Type B pancreatic cell (in vitro differentiated cells): Measurements from ENCODE around the gene STH. TPM values are rescaled to one million over a fixed set of nuclear protein-coding genes. Genes with fewer than 3 reads are reported as not detected.

Experiments
- DNase-seq: peaks from one replicate; pipeline ENCODE4 v3.0.0; 2021; ENCODE audit warnings: mixed read lengths; ENCODE audit not compliant: unreplicated experiment; ENCODE audit errors: extremely low spot score
- H3K27ac Mint-ChIP-seq: 2 replicates; pipeline ENCODE4 v1.8.0; 2021; ENCODE audit warnings: mild to moderate bottlenecking, mixed read lengths
- H3K27me3 Mint-ChIP-seq: 2 replicates; pipeline ENCODE4 v1.8.0; 2021; ENCODE audit warnings: mixed read lengths
- H3K36me3 Mint-ChIP-seq: 2 replicates; pipeline ENCODE4 v1.8.0; 2021; ENCODE audit warnings: mixed read lengths
- H3K4me1 Mint-ChIP-seq: one replicate; pipeline ENCODE4 v1.8.0; 2021; ENCODE audit warnings: mixed read lengths; ENCODE audit not compliant: unreplicated experiment
- H3K4me3 Mint-ChIP-seq: 2 replicates; pipeline ENCODE4 v1.8.0; 2021; ENCODE audit warnings: mild to moderate bottlenecking, mixed read lengths
- H3K9me3 Mint-ChIP-seq: 2 replicates; pipeline ENCODE4 v1.8.0; 2021; ENCODE audit warnings: mixed read lengths
- total RNA-seq: library from RNA; stranded (reverse); gene quantifications from 2 replicates; pipeline ENCODE4 v1.2.1, GENCODE V29; 2021; ENCODE audit warnings: low replicate concordance
- TF ChIP-seq, protein P1 (sequence below): fragments of 200-600 bp; sonication (generic); conservative IDR thresholded peaks from 2 replicates; pipeline ENCODE4 v1.5.0; 2021; ENCODE audit warnings: antibody characterized with exemption, mild to moderate bottlenecking

STH gene
- total RNA-seq, 1 donor from 2014 or later = not detected

DNA sequence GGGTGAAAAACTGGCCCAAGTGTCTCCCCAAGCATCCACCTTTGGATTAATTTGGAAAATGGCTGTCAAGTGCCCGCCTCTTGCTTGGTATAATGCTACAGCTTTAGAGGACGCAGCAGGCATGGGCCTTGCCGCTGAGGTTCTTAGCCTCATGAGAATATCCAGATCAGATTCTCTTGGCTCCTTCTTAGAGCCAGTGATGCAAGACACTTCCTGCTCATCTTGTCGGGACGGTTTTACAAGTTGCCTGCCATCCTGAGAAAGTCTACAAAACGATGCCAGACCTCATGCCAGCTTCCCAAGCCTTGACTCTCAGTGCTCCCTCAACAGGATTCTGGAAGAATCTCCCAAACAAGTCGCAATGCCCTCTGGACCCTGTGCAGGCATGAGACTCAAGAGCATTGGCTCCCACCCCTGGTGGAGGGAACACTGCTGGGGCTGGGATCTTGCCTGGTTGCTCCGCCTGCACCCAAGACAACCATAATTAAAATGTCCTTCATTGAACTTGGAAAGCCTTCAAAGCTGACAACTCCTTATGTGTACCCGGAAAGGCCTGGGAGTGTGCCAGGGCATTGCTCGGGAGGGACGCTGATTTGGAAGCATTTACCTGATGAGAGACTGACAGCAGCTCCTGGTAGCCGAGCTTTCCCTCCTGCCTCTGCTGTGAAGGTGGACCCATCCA lies 25.8 kb upstream of the STH start:
- Mint-ChIP-seq H3K9me3 (no peaks in the 10 kb centered on the region), H3K36me3 (no peaks in the 10 kb centered on the region), H3K4me1 (no peaks in the 10 kb centered on the region), H3K4me3 (no peak overlapping the region), H3K27ac (no peak overlapping the region), H3K27me3 (peaks cover 10% of the 10 kb centered on the region)
- TF ChIP-seq, protein P1, sequence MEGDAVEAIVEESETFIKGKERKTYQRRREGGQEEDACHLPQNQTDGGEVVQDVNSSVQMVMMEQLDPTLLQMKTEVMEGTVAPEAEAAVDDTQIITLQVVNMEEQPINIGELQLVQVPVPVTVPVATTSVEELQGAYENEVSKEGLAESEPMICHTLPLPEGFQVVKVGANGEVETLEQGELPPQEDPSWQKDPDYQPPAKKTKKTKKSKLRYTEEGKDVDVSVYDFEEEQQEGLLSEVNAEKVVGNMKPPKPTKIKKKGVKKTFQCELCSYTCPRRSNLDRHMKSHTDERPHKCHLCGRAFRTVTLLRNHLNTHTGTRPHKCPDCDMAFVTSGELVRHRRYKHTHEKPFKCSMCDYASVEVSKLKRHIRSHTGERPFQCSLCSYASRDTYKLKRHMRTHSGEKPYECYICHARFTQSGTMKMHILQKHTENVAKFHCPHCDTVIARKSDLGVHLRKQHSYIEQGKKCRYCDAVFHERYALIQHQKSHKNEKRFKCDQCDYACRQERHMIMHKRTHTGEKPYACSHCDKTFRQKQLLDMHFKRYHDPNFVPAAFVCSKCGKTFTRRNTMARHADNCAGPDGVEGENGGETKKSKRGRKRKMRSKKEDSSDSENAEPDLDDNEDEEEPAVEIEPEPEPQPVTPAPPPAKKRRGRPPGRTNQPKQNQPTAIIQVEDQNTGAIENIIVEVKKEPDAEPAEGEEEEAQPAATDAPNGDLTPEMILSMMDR = no peak
- DNase-seq = no peak

DNA sequence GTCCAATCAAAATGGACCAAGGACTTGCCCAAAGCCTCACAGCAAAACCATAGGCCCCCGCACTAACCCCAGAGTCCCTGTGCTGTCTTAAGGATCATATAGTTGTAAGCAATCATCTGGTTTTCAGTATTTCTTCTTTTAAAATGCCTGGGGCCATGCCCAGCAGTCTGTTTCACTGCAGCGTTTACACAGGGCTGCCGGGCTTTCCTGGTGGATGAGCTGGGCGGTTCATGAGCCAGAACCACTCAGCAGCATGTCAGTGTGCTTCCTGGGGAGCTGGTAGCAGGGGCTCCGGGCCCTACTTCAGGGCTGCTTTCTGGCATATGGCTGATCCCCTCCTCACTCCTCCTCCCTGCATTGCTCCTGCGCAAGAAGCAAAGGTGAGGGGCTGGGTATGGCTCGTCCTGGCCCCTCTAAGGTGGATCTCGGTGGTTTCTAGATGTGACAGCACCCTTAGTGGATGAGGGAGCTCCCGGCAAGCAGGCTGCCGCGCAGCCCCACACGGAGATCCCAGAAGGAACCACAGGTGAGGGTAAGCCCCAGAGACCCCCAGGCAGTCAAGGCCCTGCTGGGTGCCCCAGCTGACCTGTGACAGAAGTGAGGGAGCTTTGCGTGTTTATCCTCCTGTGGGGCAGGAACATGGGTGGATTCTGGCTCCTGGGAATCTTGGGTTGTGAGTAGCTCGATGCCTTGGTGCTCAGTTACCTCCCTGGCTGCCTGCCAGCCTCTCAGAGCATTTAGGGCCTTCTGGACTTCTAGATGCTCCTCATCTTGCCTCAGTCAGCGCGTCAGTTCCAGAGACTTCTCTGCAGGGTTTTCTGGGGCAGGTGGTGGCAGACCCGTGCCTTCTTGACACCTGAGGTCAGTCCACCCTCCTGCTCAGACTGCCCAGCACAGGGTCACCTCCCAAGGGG lies 24.8 kb upstream of the STH start:
- no peak overlapping the region for H3K27ac Mint-ChIP-seq

DNA sequence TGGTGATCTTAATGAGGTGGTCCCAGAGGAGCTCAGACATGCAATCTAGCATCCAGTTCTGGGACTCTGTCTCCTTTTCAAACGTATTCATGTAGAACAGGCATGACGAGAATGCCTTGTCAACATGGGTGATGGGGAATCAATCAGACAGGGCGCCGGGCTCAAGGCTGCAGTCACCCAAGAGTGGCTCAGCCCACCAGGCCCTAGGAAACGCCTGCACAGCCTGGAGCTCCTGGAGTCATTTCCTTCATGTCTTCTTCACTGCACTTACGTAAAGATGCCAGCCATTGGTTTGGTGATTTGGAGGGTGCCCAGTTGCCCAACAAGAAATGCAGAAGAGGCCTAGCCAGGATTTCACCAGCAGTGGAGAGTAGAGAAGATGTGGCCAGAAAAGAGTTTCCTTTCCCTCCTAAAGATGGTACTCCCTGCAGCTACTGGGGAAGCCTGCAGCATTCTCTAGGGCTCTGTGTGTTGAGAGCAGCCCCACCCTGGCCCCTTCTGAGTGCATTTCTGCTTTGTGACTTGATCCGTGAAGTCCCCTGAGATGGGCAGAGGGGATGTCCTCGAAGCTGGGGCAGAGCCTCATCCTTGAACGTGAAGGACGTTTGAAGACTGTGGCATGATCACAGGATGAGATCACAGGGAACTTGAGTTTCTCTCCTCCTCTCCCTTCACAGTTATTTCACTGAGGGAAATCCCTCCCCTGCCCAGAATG lies 24.0 kb upstream of the STH start:
- no peaks in the 10 kb centered on the region for H3K9me3 Mint-ChIP-seq

More for the DNA sequence above, 24.8 kb upstream of the STH start:
- peaks cover under 1% of the 10 kb centered on the region for H3K4me1 Mint-ChIP-seq
- H3K27me3 Mint-ChIP-seq = peaks cover 10% of the 10 kb centered on the region
- DNase-seq = no peak
- H3K9me3 Mint-ChIP-seq = no peaks in the 10 kb centered on the region
- no peak overlapping the region for H3K4me3 Mint-ChIP-seq
- TF ChIP-seq, protein P1 = no peak
- H3K36me3 Mint-ChIP-seq = no peaks in the 10 kb centered on the region

DNA sequence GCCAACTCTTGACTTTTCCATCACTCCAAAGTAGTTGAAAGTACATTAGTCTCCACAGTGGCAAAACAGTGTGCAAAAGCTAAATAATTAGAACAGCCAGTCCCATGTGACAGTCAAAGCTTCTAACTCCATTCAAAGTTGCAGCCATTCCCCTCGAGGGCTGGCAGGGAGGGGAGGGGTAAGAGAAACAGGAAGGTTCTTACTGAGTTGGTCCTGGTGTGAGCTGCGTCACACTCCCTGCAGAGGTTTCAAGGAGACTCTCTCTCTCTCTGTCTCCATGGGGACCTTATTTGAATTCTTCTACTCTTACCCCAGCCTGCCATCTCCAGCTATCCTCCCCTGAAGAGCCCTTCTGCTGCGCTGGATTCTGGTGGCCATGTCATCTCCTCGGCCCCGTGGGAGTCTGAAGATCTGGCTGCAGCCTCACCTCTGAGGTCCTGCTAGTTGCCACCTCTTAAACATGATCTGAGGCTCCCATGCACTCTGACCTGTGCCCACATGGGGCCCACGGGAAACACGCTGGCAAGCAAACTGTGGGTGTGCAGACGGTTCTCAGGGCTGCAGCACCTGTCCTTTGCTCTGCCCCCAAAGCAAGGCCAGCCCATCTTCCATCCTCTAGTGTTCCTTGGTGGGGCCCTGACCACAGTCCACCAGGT lies 23.3 kb upstream of the STH start:
- TF ChIP-seq, protein P1 = no peak
- Mint-ChIP-seq H3K9me3 (no peaks in the 10 kb centered on the region), H3K27ac (no peak overlapping the region), H3K4me1 (peaks cover 6% of the 10 kb centered on the region), H3K36me3 (no peaks in the 10 kb centered on the region), H3K27me3 (peaks cover 4% of the 10 kb centered on the region), H3K4me3 (no peak overlapping the region)
- no peak for DNase-seq

More for the DNA sequence above, 24.0 kb upstream of the STH start:
- Mint-ChIP-seq H3K4me1 (peaks cover 6% of the 10 kb centered on the region), H3K27ac (no peak overlapping the region), H3K27me3 (peaks cover 4% of the 10 kb centered on the region), H3K4me3 (no peak overlapping the region), H3K36me3 (no peaks in the 10 kb centered on the region)
- TF ChIP-seq, protein P1 = no peak
- DNase-seq = no peak

DNA sequence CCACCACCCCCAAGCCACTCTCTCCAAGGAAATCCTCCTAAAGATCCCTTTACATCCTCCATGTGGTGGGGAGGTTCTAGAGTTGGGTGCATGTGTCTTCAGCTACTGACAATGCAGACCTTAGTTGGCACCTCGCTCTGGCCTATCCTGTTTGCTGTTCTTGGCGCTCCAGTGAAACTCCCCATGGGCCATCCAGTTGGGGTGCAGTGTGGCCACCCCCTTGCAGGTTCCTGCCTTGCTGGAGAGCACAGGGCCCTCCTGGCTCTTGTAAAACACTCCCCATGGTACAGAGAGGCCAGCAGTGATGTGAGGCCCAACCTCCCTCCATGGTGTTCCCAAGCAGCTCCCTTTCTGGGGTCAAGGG lies 22.7 kb upstream of the STH start:
- Mint-ChIP-seq H3K9me3 (no peaks in the 10 kb centered on the region), H3K36me3 (no peaks in the 10 kb centered on the region), H3K27ac (no peak overlapping the region), H3K4me1 (peaks cover 6% of the 10 kb centered on the region), H3K27me3 (peaks cover 4% of the 10 kb centered on the region), H3K4me3 (no peak overlapping the region)
- no peak for DNase-seq
- TF ChIP-seq, protein P1 = no peak
